ENCODE results near the gene CAMK1. TPM values are rescaled to one million over a fixed set of nuclear protein-coding genes. Genes with fewer than 3 reads are reported as not detected.

CAMK1 gene
- total and polyA plus RNA-seq, 9 of the 15 experiments (the other 6 are each of a cell fraction or from before 2014, with no cell fraction given), result 0.23 to 10.7 (median 6.0) TPM

DNA sequence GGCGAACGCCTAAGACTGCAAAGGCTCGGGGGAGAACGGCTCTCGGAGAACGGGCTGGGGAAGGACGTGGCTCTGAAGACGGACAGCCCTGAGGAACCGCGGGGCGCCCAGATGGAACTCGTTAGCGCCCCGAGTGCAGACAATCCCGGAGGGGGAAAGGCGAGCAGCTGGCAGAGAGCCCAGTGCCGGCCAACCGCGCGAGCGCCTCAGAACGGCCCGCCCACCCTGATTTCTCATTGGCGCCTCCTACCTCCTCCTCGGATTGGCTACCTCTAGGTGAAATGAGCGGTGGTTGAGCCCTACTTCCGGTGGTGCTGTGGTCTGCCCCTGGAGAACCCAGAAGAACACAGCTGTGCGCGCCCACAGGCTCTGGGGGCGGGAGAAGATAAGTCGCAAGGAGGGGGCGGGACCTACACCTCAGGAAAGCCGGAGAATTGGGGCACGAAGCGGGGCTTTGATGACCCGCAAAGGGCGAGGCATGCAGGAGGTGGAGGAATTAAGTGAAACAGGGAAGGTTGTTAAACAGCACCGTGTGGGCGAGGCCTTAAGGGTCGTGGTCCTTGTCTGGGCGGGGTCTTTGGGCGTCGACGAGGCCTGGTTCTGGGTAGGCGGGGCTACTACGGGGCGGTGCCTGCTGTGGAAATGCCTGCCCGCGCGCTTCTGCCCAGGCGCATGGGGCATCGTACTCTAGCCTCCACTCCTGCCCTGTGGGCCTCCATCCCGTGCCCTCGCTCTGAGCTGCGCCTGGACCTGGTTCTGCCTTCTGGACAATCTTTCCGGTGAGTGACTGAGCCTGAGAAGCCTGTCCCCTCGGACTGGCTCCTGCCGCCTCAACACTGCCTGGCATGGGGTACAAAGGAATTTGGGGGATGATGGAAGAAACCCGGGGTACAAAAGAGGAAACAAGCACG is 19.8 kb downstream of the CAMK1 start, which contains the start of gene OGG1 (continued):
- TF ChIP-seq, protein P1, sequence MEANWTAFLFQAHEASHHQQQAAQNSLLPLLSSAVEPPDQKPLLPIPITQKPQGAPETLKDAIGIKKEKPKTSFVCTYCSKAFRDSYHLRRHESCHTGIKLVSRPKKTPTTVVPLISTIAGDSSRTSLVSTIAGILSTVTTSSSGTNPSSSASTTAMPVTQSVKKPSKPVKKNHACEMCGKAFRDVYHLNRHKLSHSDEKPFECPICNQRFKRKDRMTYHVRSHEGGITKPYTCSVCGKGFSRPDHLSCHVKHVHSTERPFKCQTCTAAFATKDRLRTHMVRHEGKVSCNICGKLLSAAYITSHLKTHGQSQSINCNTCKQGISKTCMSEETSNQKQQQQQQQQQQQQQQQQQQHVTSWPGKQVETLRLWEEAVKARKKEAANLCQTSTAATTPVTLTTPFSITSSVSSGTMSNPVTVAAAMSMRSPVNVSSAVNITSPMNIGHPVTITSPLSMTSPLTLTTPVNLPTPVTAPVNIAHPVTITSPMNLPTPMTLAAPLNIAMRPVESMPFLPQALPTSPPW (CRISPR knock-in tag; IDR thresholded peaks at IDR 0.05), result peak; percentile 83
- TF ChIP-seq HCFC1 (IDR thresholded peaks at IDR 0.05; ENCODE audit: low read depth, low read length) (peak; percentile 52), RFX7 (CRISPR knock-in tag; IDR thresholded peaks at IDR 0.05) (no peak), NEUROD1 (IDR thresholded peaks at IDR 0.05; ENCODE audit: borderline replicate concordance, low read depth, low read length, partially characterized antibody) (peak; percentile 56), ZSCAN29 (IDR thresholded peaks at IDR 0.05) (peak; percentile 88), KAT8 (IDR thresholded peaks at IDR 0.05; ENCODE audit: low read depth) (no peak), SMAD2 (IDR thresholded peaks at IDR 0.05; ENCODE audit: low read depth, low read length) (no peak), HNRNPL (IDR thresholded peaks at IDR 0.05; ENCODE audit: low read depth, low read length) (peak; percentile 95), ZNF707 (CRISPR knock-in tag; conservative IDR thresholded peaks at IDR 0.05) (no peak), ETV1 (tag; conservative IDR thresholded peaks at IDR 0.05; ENCODE audit: low read depth) (peak; percentile 92), MEF2D (tag; conservative IDR thresholded peaks at IDR 0.05; ENCODE audit: low read depth) (no peak), ZNF79 (CRISPR knock-in tag; IDR thresholded peaks at IDR 0.05; ENCODE audit: low read depth) (no peak), ZNF263 (CRISPR knock-in tag; IDR thresholded peaks at IDR 0.05; ENCODE audit: borderline replicate concordance) (peak; percentile 64; the same call in 1 of the 2 replicates)
- TF ChIP-seq, protein P2, sequence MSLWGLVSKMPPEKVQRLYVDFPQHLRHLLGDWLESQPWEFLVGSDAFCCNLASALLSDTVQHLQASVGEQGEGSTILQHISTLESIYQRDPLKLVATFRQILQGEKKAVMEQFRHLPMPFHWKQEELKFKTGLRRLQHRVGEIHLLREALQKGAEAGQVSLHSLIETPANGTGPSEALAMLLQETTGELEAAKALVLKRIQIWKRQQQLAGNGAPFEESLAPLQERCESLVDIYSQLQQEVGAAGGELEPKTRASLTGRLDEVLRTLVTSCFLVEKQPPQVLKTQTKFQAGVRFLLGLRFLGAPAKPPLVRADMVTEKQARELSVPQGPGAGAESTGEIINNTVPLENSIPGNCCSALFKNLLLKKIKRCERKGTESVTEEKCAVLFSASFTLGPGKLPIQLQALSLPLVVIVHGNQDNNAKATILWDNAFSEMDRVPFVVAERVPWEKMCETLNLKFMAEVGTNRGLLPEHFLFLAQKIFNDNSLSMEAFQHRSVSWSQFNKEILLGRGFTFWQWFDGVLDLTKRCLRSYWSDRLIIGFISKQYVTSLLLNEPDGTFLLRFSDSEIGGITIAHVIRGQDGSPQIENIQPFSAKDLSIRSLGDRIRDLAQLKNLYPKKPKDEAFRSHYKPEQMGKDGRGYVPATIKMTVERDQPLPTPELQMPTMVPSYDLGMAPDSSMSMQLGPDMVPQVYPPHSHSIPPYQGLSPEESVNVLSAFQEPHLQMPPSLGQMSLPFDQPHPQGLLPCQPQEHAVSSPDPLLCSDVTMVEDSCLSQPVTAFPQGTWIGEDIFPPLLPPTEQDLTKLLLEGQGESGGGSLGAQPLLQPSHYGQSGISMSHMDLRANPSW (CRISPR knock-in tag; IDR thresholded peaks at IDR 0.05), result no peak
- TF ChIP-seq, protein P3, sequence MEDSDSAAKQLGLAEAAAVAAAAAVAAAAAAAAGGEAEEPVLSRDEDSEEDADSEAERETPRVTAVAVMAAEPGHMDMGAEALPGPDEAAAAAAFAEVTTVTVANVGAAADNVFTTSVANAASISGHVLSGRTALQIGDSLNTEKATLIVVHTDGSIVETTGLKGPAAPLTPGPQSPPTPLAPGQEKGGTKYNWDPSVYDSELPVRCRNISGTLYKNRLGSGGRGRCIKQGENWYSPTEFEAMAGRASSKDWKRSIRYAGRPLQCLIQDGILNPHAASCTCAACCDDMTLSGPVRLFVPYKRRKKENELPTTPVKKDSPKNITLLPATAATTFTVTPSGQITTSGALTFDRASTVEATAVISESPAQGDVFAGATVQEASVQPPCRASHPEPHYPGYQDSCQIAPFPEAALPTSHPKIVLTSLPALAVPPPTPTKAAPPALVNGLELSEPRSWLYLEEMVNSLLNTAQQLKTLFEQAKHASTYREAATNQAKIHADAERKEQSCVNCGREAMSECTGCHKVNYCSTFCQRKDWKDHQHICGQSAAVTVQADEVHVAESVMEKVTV (CRISPR knock-in tag; IDR thresholded peaks at IDR 0.05), result no peak
- TF ChIP-seq, protein P4, sequence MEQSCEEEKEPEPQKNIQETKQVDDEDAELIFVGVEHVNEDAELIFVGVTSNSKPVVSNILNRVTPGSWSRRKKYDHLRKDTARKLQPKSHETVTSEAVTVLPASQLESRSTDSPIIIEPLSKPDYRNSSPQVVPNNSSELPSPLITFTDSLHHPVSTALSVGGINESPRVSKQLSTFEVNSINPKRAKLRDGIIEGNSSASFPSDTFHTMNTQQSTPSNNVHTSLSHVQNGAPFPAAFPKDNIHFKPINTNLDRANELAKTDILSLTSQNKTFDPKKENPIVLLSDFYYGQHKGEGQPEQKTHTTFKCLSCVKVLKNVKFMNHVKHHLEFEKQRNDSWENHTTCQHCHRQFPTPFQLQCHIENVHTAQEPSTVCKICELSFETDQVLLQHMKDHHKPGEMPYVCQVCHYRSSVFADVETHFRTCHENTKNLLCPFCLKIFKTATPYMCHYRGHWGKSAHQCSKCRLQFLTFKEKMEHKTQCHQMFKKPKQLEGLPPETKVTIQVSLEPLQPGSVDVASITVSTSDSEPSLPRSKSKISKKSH (CRISPR knock-in tag; IDR thresholded peaks at IDR 0.05), result no peak
- TF ChIP-seq, protein P5, sequence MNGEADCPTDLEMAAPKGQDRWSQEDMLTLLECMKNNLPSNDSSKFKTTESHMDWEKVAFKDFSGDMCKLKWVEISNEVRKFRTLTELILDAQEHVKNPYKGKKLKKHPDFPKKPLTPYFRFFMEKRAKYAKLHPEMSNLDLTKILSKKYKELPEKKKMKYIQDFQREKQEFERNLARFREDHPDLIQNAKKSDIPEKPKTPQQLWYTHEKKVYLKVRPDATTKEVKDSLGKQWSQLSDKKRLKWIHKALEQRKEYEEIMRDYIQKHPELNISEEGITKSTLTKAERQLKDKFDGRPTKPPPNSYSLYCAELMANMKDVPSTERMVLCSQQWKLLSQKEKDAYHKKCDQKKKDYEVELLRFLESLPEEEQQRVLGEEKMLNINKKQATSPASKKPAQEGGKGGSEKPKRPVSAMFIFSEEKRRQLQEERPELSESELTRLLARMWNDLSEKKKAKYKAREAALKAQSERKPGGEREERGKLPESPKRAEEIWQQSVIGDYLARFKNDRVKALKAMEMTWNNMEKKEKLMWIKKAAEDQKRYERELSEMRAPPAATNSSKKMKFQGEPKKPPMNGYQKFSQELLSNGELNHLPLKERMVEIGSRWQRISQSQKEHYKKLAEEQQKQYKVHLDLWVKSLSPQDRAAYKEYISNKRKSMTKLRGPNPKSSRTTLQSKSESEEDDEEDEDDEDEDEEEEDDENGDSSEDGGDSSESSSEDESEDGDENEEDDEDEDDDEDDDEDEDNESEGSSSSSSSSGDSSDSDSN (IDR thresholded peaks at IDR 0.05; ENCODE audit: borderline replicate concordance in 1 of 2, low read depth in 2 of 2, low read length in 2 of 2), result peak; percentile 53 to 94; a peak in 2 of 4 replicates
